ENCODE results near the gene GANAB. TPM values are rescaled to one million over a fixed set of nuclear protein-coding genes. Genes with fewer than 3 reads are reported as not detected.

Gene GANAB
- total RNA-seq, 3 donors from 2014 or later (not counting 1 experiment from before 2014, with no cell fraction given), result 236 to 275 (median 246) TPM

- WGBS (ENCODE audit: insufficient coverage), result 60% methylated on average over 4 of the region's 7 CpGs
- Histone ChIP-seq H3K4me1 (ENCODE audit: control insufficient read depth, insufficient read depth, low read length) (peaks cover 43% of the 10 kb centered on the region), H3K4me3 (ENCODE audit: low read length) (peak overlapping the region; percentile 79), H3K27ac (ENCODE audit: low read length) (peak overlapping the region; percentile 83), H3K9me3 (ENCODE audit: control insufficient read depth, insufficient read depth, low read length) (no peaks in the 10 kb centered on the region), H3K36me3 (ENCODE audit: control insufficient read depth, insufficient read depth, low read length) (peaks cover 46% of the 10 kb centered on the region), H3K27me3 (ENCODE audit: control insufficient read depth, insufficient read depth, low read length) (no peaks in the 10 kb centered on the region)
- no peak for TF ChIP-seq CTCF (IDR thresholded peaks at IDR 0.05)
- H3K27ac Mint-ChIP-seq, result peak overlapping the region; percentile 93 to 96
- no peaks in the 10 kb centered on the region for H3K9me3 Mint-ChIP-seq
- H3K4me3 Mint-ChIP-seq, result peak overlapping the region; percentile 97
- peak; percentile 90 to 98 for DNase-seq
- no peaks in the 10 kb centered on the region for H3K27me3 Mint-ChIP-seq (ENCODE audit: low read depth in 2 of 2)
- H3K36me3 Mint-ChIP-seq, result peaks cover 7% of the 10 kb centered on the region
- intact Hi-C loops (cut with micrococcal nuclease), result loop anchor here (1.0 kb wide), 2 partner anchors 8 to 47 kb away; partner anchors contain the start of genes GANAB and TUT1
- peaks cover 53 to 65% of the 10 kb centered on the region in 2 donors for H3K4me1 Mint-ChIP-seq
- peak; percentile 75 to 87 (median 79) for ATAC-seq
Observed at GRCh38 chr11:62599069-62599696, 47.2 kb downstream of the GANAB start.

DNA sequence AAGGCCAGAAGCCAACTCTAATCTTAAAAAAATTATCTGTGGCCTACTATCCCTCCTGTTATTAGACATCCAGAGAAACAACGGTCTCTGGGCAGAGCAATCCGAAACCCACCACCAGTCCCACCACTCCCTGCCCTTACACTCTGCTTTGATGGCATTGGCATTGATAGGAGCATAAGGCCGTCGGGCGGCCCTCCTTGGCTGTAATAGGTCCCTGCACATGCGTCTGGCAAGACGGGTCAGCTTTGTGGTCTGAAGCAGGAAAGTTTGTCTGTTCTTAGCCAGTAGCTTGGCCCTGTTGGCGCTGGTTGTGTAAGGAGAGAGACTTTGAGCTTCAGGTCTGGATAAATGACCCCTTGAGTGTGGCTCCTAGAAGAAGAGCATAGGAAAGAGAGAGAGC, 51.3 kb downstream of the GANAB start:
- TF ChIP-seq CTCF (IDR thresholded peaks at IDR 0.05), result no peak
- WGBS (ENCODE audit: insufficient coverage), result 95% methylated on average over 8 of the region's 8 CpGs
- intact Hi-C loops (cut with micrococcal nuclease), result no loop called here
- peaks cover 7% of the 10 kb centered on the region for H3K36me3 Mint-ChIP-seq
- no peaks in the 10 kb centered on the region for H3K27me3 ChIP-seq (ENCODE audit: control insufficient read depth, insufficient read depth, low read length)
- H3K36me3 ChIP-seq (ENCODE audit: control insufficient read depth, insufficient read depth, low read length), result peaks cover 50% of the 10 kb centered on the region
- no peak for DNase-seq
- peaks cover 52% of the 10 kb centered on the region for H3K4me1 ChIP-seq (ENCODE audit: control insufficient read depth, insufficient read depth, low read length)
- peaks cover 59 to 72% of the 10 kb centered on the region in 2 donors for H3K4me1 Mint-ChIP-seq
- no peaks in the 10 kb centered on the region for H3K27me3 Mint-ChIP-seq (ENCODE audit: low read depth in 2 of 2)
- no peak overlapping the region for H3K4me3 ChIP-seq (ENCODE audit: low read length)
- H3K4me3 Mint-ChIP-seq, result no peak overlapping the region
- no peaks in the 10 kb centered on the region for H3K9me3 ChIP-seq (ENCODE audit: control insufficient read depth, insufficient read depth, low read length)
- no peaks in the 10 kb centered on the region for H3K9me3 Mint-ChIP-seq
- ATAC-seq, result no peak
- H3K27ac ChIP-seq (ENCODE audit: low read length), result no peak overlapping the region
- no peak overlapping the region for H3K27ac Mint-ChIP-seq

GRCh38 chr11:62593434-62594044, 52.9 kb downstream of the GANAB start:
- Mint-ChIP-seq H3K27me3 (ENCODE audit: low read depth in 2 of 2) (no peaks in the 10 kb centered on the region), H3K27ac (peak overlapping the region; percentile 94 to 97), H3K9me3 (no peaks in the 10 kb centered on the region), H3K4me1 (peaks cover 43 to 56% of the 10 kb centered on the region in 2 donors), H3K4me3 (peak overlapping the region; percentile 82), H3K36me3 (peaks cover 7% of the 10 kb centered on the region)
- TF ChIP-seq CTCF (IDR thresholded peaks at IDR 0.05), result peak; percentile 47
- intact Hi-C loops (cut with micrococcal nuclease), result loop anchor here (1.0 to 5.0 kb wide), 4 partner anchors 84 to 289 kb away; partner anchors contain the start of genes SLC3A2 and UBXN1
- H3K36me3 ChIP-seq (ENCODE audit: control insufficient read depth, insufficient read depth, low read length), result peaks cover 51% of the 10 kb centered on the region
- H3K9me3 ChIP-seq (ENCODE audit: control insufficient read depth, insufficient read depth, low read length), result no peaks in the 10 kb centered on the region
- peak; percentile 69 to 89 for DNase-seq
- H3K27ac ChIP-seq (ENCODE audit: low read length), result peak overlapping the region; percentile 6
- 58% methylated on average over 13 of the region's 13 CpGs for WGBS (ENCODE audit: insufficient coverage)
- peak in 1 of 3 donors; percentile 13 for ATAC-seq
- no peak overlapping the region for H3K4me3 ChIP-seq (ENCODE audit: low read length)
- peaks cover 37% of the 10 kb centered on the region for H3K4me1 ChIP-seq (ENCODE audit: control insufficient read depth, insufficient read depth, low read length)
- H3K27me3 ChIP-seq (ENCODE audit: control insufficient read depth, insufficient read depth, low read length), result no peaks in the 10 kb centered on the region
